Esophagus muscularis mucosa (tissue), 4 donors: Measurements from ENCODE around the gene ABCA6. TPM values are rescaled to one million over a fixed set of nuclear protein-coding genes. Genes with fewer than 3 reads are reported as not detected.

Experiments used
- DNase-seq: peaks from one replicate; pipeline ENCODE4 v3.0.0-alpha.2; 2017; ENCODE audit errors: extremely low spot score
- H3K27ac ChIP-seq, 4 donors: fragments of 200-600 bp; sonication (generic); replicated peaks in 1 of 4; 1 replicate in 3 of 4; 2 replicates in 1 of 4; pipeline ENCODE4 v1.5.1; 2016 to 2019; ENCODE audit warnings: mild to moderate bottlenecking in 1 of 4
- H3K27me3 ChIP-seq, 4 donors: fragments of 200-600 bp; sonication (generic); one replicate each; pipeline versions ENCODE4 v1.5.1 to v1.6.0; 2016 to 2019
- H3K36me3 ChIP-seq, 4 donors: fragments of 200-600 bp; sonication (generic); one replicate each; pipeline ENCODE4 v1.5.1; 2016 to 2019
- H3K4me1 ChIP-seq, 4 donors: fragments of 200-600 bp; sonication (generic); one replicate each; pipeline ENCODE4 v1.5.1; 2016 to 2019
- H3K4me3 ChIP-seq, 4 donors: fragments of 200-600 bp; sonication (generic); 1 replicate in 2 of 4; 2 replicates in 2 of 4; pipeline ENCODE4 v1.5.1; 2016 to 2019; ENCODE audit warnings: mild to moderate bottlenecking in 4 of 4, moderate library complexity in 1 of 4
- H3K9me3 ChIP-seq, 4 donors: fragments of 200-600 bp; sonication (generic); 1 replicate in 3 of 4; 2 replicates in 1 of 4; pipeline ENCODE4 v1.5.1; 2016 to 2019
- CTCF ChIP-seq, 3 experiments: fragments of 200-600 bp in 2 of 3; fragments of 450-650 bp in 1 of 3; sonication (generic) in 2 of 3; IDR thresholded peaks; one replicate each; pipeline ENCODE4 v1.5.1; 2017 to 2019; ENCODE audit warnings: antibody characterized with exemption in 3 of 3, mild to moderate bottlenecking in 2 of 3, moderate library complexity in 1 of 3
- EP300 ChIP-seq: sonication (generic); formaldehyde crosslinking; IDR thresholded peaks from one replicate; pipeline ENCODE4 v1.6.1; 2017; ENCODE audit warnings: antibody characterized with exemption
- POLR2A ChIP-seq: fragments of 450-650 bp; IDR thresholded peaks from one replicate; pipeline ENCODE4 v1.6.1; 2017; ENCODE audit warnings: antibody characterized with exemption, moderate library complexity, mild to moderate bottlenecking, low read depth
- POLR2AphosphoS5 ChIP-seq, 2 donors: sonication (generic); formaldehyde crosslinking; IDR thresholded peaks; one replicate each; pipeline ENCODE4 v1.6.1; 2017; ENCODE audit warnings: antibody characterized with exemption in 2 of 2
- WGBS: methylation state at CpG from one replicate; pipeline ENCODE4 v1.1.5; 2018; 5-methylcytosine and 5-hydroxymethylcytosine counted together
- intact Hi-C: fragments of 100-400 bp; cut with DNase I; formaldehyde crosslinking; loops from one replicate; pipeline ENCODE4 v1.15.1; 2023
- total RNA-seq, 4 donors: library from RNA; depleted of rRNA; stranded (reverse); fragments of >200 nt; gene quantifications; one replicate each; pipeline versions ENCODE4 v1.1.0 to v1.2.1, GENCODE V29; 2016

Gene ABCA6
- total RNA-seq, 4 donors from 2014 or later: 45.1 to 85.1 (median 47.2) TPM

- 84% methylated on average over 4 of the region's 4 CpGs for WGBS
- Histone ChIP-seq H3K9me3 (no peaks in the 10 kb centered on the region), H3K4me3 (no peak overlapping the region), H3K36me3 (peaks cover 4 to 32% (median 10%) of the 10 kb centered on the region in 4 donors), H3K27ac (no peak overlapping the region), H3K4me1 (no peaks in the 10 kb centered on the region), H3K27me3 (no peaks in the 10 kb centered on the region)
- intact Hi-C loops: no loop called here
- TF ChIP-seq POLR2A (no peak), EP300 (no peak), CTCF (IDR thresholded peaks at IDR 0.05) (no peak), POLR2AphosphoS5 (IDR thresholded peaks at IDR 0.05) (no peak)
- no peak for DNase-seq
Observed at GRCh38 chr17:69098625-69099024, 43.1 kb downstream of the ABCA6 start.

GRCh38 chr17:69096541-69096940 lies 45.2 kb downstream of the ABCA6 start:
- WGBS: 68% methylated on average over 1 of the region's 1 CpG
- no peaks in the 10 kb centered on the region for H3K27me3 ChIP-seq
- intact Hi-C loops: no loop called here
- no peaks in the 10 kb centered on the region for H3K4me1 ChIP-seq
- no peak overlapping the region for H3K4me3 ChIP-seq
- TF ChIP-seq POLR2AphosphoS5 (IDR thresholded peaks at IDR 0.05) (no peak), POLR2A (no peak), EP300 (no peak), CTCF (IDR thresholded peaks at IDR 0.05) (no peak)
- no peak overlapping the region for H3K27ac ChIP-seq
- DNase-seq: no peak
- H3K9me3 ChIP-seq: no peaks in the 10 kb centered on the region
- peaks cover 4 to 32% (median 8%) of the 10 kb centered on the region in 4 donors for H3K36me3 ChIP-seq

GRCh38 chr17:69093995-69094394 lies 47.7 kb downstream of the ABCA6 start:
- no peak for TF ChIP-seq CTCF (IDR thresholded peaks at IDR 0.05)
- no peak for TF ChIP-seq POLR2AphosphoS5 (IDR thresholded peaks at IDR 0.05)
- no peak for TF ChIP-seq POLR2A
- TF ChIP-seq EP300: no peak
- DNase-seq: no peak
- 85% methylated on average over 2 of the region's 2 CpGs for WGBS
- H3K27me3 ChIP-seq: no peaks in the 10 kb centered on the region
- no peak overlapping the region for H3K4me3 ChIP-seq
- peaks cover 4 to 21% (median 8%) of the 10 kb centered on the region in 4 donors for H3K36me3 ChIP-seq
- intact Hi-C loops: no loop called here
- H3K27ac ChIP-seq: no peak overlapping the region
- no peaks in the 10 kb centered on the region for H3K9me3 ChIP-seq
- H3K4me1 ChIP-seq: no peaks in the 10 kb centered on the region

- peaks cover 4 to 21% (median 8%) of the 10 kb centered on the region in 4 donors for H3K36me3 ChIP-seq
- no peaks in the 10 kb centered on the region for H3K9me3 ChIP-seq
- DNase-seq: no peak
- H3K4me3 ChIP-seq: no peak overlapping the region
- WGBS: 69% methylated on average over 8 of the region's 8 CpGs
- no peak for TF ChIP-seq POLR2A
- no peak for TF ChIP-seq CTCF (IDR thresholded peaks at IDR 0.05)
- TF ChIP-seq EP300: no peak
- TF ChIP-seq POLR2AphosphoS5 (IDR thresholded peaks at IDR 0.05): no peak
- intact Hi-C loops: no loop called here
- H3K4me1 ChIP-seq: no peaks in the 10 kb centered on the region
- no peaks in the 10 kb centered on the region for H3K27me3 ChIP-seq
- H3K27ac ChIP-seq: no peak overlapping the region
Observed at GRCh38 chr17:69093279-69093789, 48.4 kb downstream of the ABCA6 start.

GRCh38 chr17:69090365-69090764 lies 51.3 kb downstream of the ABCA6 start:
- intact Hi-C loops: no loop called here
- Histone ChIP-seq H3K36me3 (peaks cover 4 to 19% (median 11%) of the 10 kb centered on the region in 4 donors), H3K4me3 (no peak overlapping the region), H3K4me1 (no peaks in the 10 kb centered on the region), H3K27me3 (no peaks in the 10 kb centered on the region), H3K9me3 (no peaks in the 10 kb centered on the region), H3K27ac (no peak overlapping the region)
- WGBS: 76% methylated on average over 4 of the region's 4 CpGs
- TF ChIP-seq CTCF (IDR thresholded peaks at IDR 0.05) (no peak), POLR2AphosphoS5 (IDR thresholded peaks at IDR 0.05) (no peak)
- no peak for DNase-seq
